ENCODE data around the gene OVOL2. TPM values are rescaled to one million over a fixed set of nuclear protein-coding genes. Genes with fewer than 3 reads are reported as not detected.

The OVOL2 gene
- polyA plus RNA-seq (not detected in 2 replicates), polyA minus RNA-seq (not detected in 2 replicates)

- no peak within 1 kb of the TSS for H2AFZ ChIP-seq (ENCODE audit: low read depth, low read length)
These were observed at the start of gene OVOL2 for GRCh38 chr20:18057101-18057993. TSS of gene OVOL2 (minus strand) at chr20:18057916. CDS start at chr20:18057634, 282 bp downstream.

GRCh38 chr20:18103497-18103896, 45.8 kb upstream of the OVOL2 start:
- no peaks in the 10 kb centered on the region for H4K20me1 ChIP-seq (ENCODE audit: insufficient read depth)
- H3K27me3 ChIP-seq (ENCODE audit: insufficient read depth, low read depth, low read length): no peaks in the 10 kb centered on the region
- H3K4me3 ChIP-seq (ENCODE audit: low read length): no peak overlapping the region
- H3K36me3 ChIP-seq (ENCODE audit: insufficient read depth, low read length): no peaks in the 10 kb centered on the region
- H3K27ac ChIP-seq (ENCODE audit: low read length): no peak overlapping the region
- H3F3A ChIP-seq (ENCODE audit: insufficient read depth, low read length, poor library complexity, severe bottlenecking): no peaks in the 10 kb centered on the region
- no peak overlapping the region for H3K4me2 ChIP-seq (ENCODE audit: low read length)
- TF ChIP-seq TAF1 (IDR thresholded peaks at IDR 0.05; ENCODE audit: low read depth) (no peak), REST (IDR thresholded peaks at IDR 0.05; ENCODE audit: borderline replicate concordance) (no peak), SMC3 (conservative IDR thresholded peaks at IDR 0.05; ENCODE audit: poor library complexity) (no peak), POLR2AphosphoS5 (IDR thresholded peaks at IDR 0.05) (no peak), MXI1 (conservative IDR thresholded peaks at IDR 0.05; ENCODE audit: poor library complexity, severe bottlenecking) (no peak), EZH2 (IDR thresholded peaks at IDR 0.05; ENCODE audit: borderline replicate concordance, insufficient read depth, low read length, poor library complexity, severe bottlenecking) (no peak), EP300 (conservative IDR thresholded peaks at IDR 0.05; ENCODE audit: poor library complexity, severe bottlenecking) (no peak)
- no peak overlapping the region for H2AFZ ChIP-seq (ENCODE audit: low read depth, low read length)
- H3K9me2 ChIP-seq (ENCODE audit: insufficient read depth, low read length): no peaks in the 10 kb centered on the region
- no peaks in the 10 kb centered on the region for H3K79me2 ChIP-seq (replicated peaks; ENCODE audit: insufficient read depth, low read length)
- no peaks in the 10 kb centered on the region for H3K9me3 ChIP-seq (ENCODE audit: low read length)
- no peak overlapping the region for H3K9ac ChIP-seq (ENCODE audit: low read length)

More at GRCh38 chr20:18057101-18057993, at the start of gene OVOL2:
- peak within 1 kb of the TSS; percentile 38 for H3K9ac ChIP-seq (ENCODE audit: low read length)
- no peaks in the 10 kb centered on the region for H3K9me3 ChIP-seq (ENCODE audit: low read length)
- H3F3A ChIP-seq (ENCODE audit: insufficient read depth, low read length, poor library complexity, severe bottlenecking): no peaks in the 10 kb centered on the region
- no peaks in the 10 kb centered on the region for H4K20me1 ChIP-seq (ENCODE audit: insufficient read depth)
- H3K9me2 ChIP-seq (ENCODE audit: insufficient read depth, low read length): no peaks in the 10 kb centered on the region
- peak within 1 kb of the TSS; percentile 70 for H3K4me3 ChIP-seq (ENCODE audit: low read length)
- H3K79me2 ChIP-seq (replicated peaks; ENCODE audit: insufficient read depth, low read length): no peaks in the 10 kb centered on the region
- H3K36me3 ChIP-seq (ENCODE audit: insufficient read depth, low read length): no peaks in the 10 kb centered on the region
- peaks cover 80% of the 10 kb centered on the region for H3K27me3 ChIP-seq (ENCODE audit: insufficient read depth, low read depth, low read length)
- H3K27ac ChIP-seq (ENCODE audit: low read length): no peak within 1 kb of the TSS
- peak within 1 kb of the TSS; percentile 35 for H3K4me2 ChIP-seq (ENCODE audit: low read length)
- TF ChIP-seq CTCF (IDR thresholded peaks at IDR 0.05; ENCODE audit: poor library complexity, severe bottlenecking) (no peak), POLR2AphosphoS5 (IDR thresholded peaks at IDR 0.05) (no peak), EZH2 (IDR thresholded peaks at IDR 0.05; ENCODE audit: borderline replicate concordance, insufficient read depth, low read length, poor library complexity, severe bottlenecking) (peak; percentile 61)
